MV-4-11 (cell line): ENCODE data around the gene DOHH.

ENCODE experiments used
- DNase-seq: peaks from one replicate; lab custom pipeline; 2025; lab: John Stamatoyannopoulos, UW

DOHH gene

DNA sequence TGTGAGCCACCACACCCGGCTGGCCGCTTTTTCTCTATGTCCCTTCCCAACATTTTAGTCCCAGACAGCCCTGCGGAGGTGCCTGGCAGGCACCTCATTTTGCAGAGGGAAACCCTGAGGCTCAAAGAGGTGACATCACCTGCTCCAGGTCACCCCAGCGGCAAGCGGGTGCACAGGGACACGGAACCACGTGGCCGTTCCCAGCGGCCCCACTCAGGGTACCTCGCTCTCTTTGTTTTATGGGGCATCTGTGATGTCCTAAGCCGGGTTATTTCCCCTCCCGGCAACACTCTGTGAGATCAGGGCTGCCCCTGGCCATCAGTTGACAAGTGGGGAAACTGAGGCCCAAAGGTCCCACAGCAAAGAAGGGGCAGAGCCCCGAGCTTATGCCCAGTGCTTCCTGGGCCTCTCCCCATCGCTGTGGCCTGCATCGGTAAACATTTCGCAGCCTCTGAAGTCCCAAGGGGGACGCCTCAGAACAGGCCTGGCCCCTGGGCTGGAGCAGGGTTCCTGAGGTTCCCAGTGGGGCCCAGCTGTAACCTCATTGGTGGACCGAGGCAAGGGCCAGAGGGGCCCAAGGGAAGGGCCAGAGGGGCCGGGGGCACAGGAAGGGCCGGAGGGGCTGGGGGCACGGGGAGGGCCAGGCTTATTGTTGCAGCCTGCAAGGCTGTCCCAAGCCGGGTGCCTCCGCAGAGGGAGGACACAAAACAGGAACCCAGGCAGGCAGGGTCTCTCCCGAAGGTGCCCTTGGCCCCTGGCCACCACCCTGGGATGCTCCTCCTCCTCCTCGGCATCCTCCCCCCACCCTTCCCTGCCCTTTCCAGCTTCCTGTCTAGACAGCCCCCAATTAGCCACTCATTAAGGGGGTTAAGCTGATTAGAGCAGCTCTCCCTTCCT, 59.1 kb downstream of the DOHH start:
- DNase-seq: no peak
